SIG-M5 (cell line): Measurements from ENCODE around the gene KLK4.

ENCODE experiments used
- DNase-seq: peaks from one replicate; lab custom pipeline; 2025; lab: John Stamatoyannopoulos, UW

KLK4 gene

GRCh38 chr19:50911206-50912101 is at the start of gene KLK4:
Gene KLK4, minus strand, starts transcription at chr19:50911395. Its CDS starts 657 bp downstream, at chr19:50910738.
- no peak for DNase-seq

- no peak for DNase-seq
Measured at GRCh38 chr19:50959731-50960500, 48.7 kb upstream of the KLK4 start.

- DNase-seq, result no peak
Measured at GRCh38 chr19:50957587-50957986, 46.4 kb upstream of the KLK4 start.

GRCh38 chr19:50952910-50953309 is 41.7 kb upstream of the KLK4 start, which contains the start of gene KLK5:
Gene KLK5, minus strand, starts transcription at chr19:50953038. Its CDS starts 381 bp downstream, at chr19:50952657.
- no peak for DNase-seq

GRCh38 chr19:50949861-50950260 is 38.7 kb upstream of the KLK4 start:
- DNase-seq, result no peak

GRCh38 chr19:50947123-50947522 is 35.9 kb upstream of the KLK4 start:
- no peak for DNase-seq

GRCh38 chr19:50944795-50945194 is 33.6 kb upstream of the KLK4 start:
- no peak for DNase-seq

- DNase-seq, result no peak
Measured at GRCh38 chr19:50943074-50943828, 32.1 kb upstream of the KLK4 start.

- DNase-seq, result no peak
Measured at GRCh38 chr19:50939596-50939995, 28.4 kb upstream of the KLK4 start.

GRCh38 chr19:50933640-50934039 is 22.4 kb upstream of the KLK4 start:
- no peak for DNase-seq

- no peak for DNase-seq
Measured at GRCh38 chr19:50932690-50933083, 21.5 kb upstream of the KLK4 start.

GRCh38 chr19:50932018-50932689 is 21.0 kb upstream of the KLK4 start:
- no peak for DNase-seq

- DNase-seq, result no peak
Measured at GRCh38 chr19:50931023-50931422, 19.8 kb upstream of the KLK4 start.

- DNase-seq, result no peak
Measured at GRCh38 chr19:50928831-50929230, 17.6 kb upstream of the KLK4 start.

- DNase-seq, result no peak
Measured at GRCh38 chr19:50926144-50926543, 14.9 kb upstream of the KLK4 start.

GRCh38 chr19:50925734-50926133 is 14.5 kb upstream of the KLK4 start:
- no peak for DNase-seq

- DNase-seq, result no peak
Measured at GRCh38 chr19:50924586-50924985, 13.4 kb upstream of the KLK4 start.

GRCh38 chr19:50922317-50922853 is 11.2 kb upstream of the KLK4 start:
- DNase-seq, result no peak

GRCh38 chr19:50921426-50922316 is 10.5 kb upstream of the KLK4 start:
- no peak for DNase-seq

- DNase-seq, result no peak
Measured at GRCh38 chr19:50916069-50916468, 4.9 kb upstream of the KLK4 start.
